Measurements from ENCODE around the gene TMC1. TPM values are rescaled to one million over a fixed set of nuclear protein-coding genes. Genes with fewer than 3 reads are reported as not detected.
"Not testable (repeated sequence)": the region's sequence is repeated elsewhere in the genome, so short reads cannot be mapped to it uniquely, and the experiment has no call there.

Gene TMC1
- total RNA-seq, 1 donor from 2014 or later: not detected

DNA sequence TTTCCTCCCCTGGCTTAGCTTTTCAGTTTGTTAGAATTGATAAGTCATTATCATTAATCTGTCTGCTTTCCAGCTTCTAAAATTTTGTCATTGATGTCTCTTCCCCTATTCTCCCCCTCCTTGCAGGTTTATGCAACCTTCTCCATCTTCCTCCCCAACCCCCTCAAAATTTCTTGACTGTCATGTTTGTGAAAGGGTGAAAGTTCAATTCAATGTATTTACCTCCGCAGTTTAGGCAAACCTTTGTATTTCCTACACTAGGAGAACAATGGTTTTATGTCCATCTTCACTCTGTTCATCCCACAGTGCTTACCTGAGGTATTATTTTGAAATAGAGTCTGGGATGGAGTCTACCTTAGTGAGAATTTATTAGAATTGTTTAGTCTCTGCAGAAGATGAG lies 313.6 kb downstream of the TMC1 start:
- intact Hi-C loops (cut with DNase I): no loop called here
- DNase-seq (no peak), ATAC-seq (no peak)
- Histone ChIP-seq H3K4me1 (no peaks in the 10 kb centered on the region), H3K27ac (no peak overlapping the region), H3K4me3 (no peak overlapping the region), H3K9me3 (no peaks in the 10 kb centered on the region), H3K27me3 (no peaks in the 10 kb centered on the region), H3K36me3 (no peaks in the 10 kb centered on the region)
- TF ChIP-seq, protein P1, sequence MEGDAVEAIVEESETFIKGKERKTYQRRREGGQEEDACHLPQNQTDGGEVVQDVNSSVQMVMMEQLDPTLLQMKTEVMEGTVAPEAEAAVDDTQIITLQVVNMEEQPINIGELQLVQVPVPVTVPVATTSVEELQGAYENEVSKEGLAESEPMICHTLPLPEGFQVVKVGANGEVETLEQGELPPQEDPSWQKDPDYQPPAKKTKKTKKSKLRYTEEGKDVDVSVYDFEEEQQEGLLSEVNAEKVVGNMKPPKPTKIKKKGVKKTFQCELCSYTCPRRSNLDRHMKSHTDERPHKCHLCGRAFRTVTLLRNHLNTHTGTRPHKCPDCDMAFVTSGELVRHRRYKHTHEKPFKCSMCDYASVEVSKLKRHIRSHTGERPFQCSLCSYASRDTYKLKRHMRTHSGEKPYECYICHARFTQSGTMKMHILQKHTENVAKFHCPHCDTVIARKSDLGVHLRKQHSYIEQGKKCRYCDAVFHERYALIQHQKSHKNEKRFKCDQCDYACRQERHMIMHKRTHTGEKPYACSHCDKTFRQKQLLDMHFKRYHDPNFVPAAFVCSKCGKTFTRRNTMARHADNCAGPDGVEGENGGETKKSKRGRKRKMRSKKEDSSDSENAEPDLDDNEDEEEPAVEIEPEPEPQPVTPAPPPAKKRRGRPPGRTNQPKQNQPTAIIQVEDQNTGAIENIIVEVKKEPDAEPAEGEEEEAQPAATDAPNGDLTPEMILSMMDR (IDR thresholded peaks at IDR 0.05): no peak

DNA sequence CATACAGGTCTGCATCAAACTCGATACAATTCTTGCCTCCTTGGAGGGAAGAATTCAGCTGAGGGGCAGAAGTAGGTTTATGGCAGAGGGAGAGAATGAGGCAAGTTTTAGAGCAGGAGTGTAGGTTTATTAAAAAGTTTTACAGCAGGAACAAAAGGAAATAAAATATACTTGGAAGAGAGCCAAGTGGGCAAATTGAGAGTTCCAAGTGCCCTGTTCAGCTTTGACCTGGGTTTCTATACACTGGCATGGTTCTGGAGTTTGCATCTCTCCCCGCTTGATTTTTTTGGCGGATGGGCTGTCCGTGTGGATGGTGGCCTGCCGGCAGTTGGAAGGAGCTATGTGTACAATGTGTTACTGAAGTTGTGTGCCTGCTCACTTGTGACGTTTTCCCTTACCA lies 315.4 kb downstream of the TMC1 start:
- DNase-seq: no peak
- Histone ChIP-seq H3K4me3 (no peak overlapping the region), H3K4me1 (no peaks in the 10 kb centered on the region), H3K27me3 (no peaks in the 10 kb centered on the region), H3K36me3 (no peaks in the 10 kb centered on the region), H3K27ac (no peak overlapping the region), H3K9me3 (no peaks in the 10 kb centered on the region)
- TF ChIP-seq, protein P1 (IDR thresholded peaks at IDR 0.05): no peak
- intact Hi-C loops (cut with DNase I): no loop called here
- no peak for ATAC-seq

DNA sequence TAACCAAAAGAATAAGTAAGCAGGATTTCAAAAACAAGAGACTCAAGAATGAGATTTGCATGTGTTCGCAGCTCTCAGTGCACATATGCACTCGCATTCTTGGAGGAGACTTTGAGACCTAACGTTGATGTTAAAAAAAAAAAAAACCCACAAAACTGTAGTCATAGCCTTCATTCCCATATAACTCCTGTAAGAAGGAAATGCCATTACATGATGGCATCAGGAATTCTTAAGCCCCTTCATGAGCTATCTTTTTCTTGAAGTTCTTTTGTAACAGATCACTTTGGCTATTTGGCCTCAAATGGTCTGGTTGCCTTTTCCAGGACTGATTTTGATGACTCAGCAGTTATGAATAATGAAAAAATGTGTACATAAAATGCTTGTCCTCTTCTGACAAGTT lies 317.7 kb downstream of the TMC1 start:
- TF ChIP-seq, protein P1 (IDR thresholded peaks at IDR 0.05): no peak
- Histone ChIP-seq H3K27me3 (no peaks in the 10 kb centered on the region), H3K36me3 (no peaks in the 10 kb centered on the region), H3K27ac (no peak overlapping the region), H3K9me3 (no peaks in the 10 kb centered on the region), H3K4me3 (no peak overlapping the region), H3K4me1 (no peaks in the 10 kb centered on the region)
- ATAC-seq: no peak
- DNase-seq: no peak
- intact Hi-C loops (cut with DNase I): no loop called here

DNA sequence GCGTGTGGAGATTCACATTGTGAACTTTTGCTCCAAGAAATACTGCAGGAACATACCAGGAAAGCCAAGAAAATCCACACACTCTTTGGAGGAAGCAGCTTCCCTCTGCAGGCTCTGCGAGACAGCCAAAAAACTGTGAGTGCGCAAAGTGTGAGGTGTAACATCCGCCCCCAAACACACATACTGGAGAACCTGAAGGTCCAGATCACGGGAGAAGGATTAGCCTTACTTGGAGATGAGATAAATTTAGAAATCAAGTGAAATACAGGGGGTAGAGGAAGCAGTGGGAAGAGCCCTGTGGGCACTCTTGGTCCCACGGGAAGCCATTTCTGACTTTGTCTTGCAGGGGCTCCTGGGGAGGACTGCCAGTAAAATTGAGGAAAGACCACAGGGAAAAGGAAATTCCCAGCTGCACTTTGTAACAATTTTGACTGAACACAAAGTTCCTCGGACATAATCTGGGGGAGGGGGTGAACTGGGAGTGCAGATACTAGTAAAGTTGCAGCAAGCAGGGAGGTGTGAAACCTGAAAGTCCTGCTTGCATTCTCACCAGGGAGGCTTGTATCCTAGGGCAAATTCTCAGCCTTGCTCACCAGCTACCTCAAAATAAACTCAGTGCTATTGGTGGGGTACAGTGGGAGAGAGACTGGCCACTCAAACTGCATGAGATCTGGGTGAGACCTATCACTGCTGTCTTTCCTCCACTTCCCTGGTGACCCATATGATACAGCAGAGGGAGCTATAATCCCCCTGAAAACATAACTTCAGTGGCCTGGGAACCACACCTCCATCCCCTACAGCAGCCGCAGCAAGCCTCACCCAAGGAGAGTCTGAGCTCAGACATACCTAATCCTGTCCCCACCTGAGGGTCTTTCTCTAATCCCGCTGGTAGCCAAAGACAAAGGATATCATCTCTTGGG lies 322.4 kb downstream of the TMC1 start:
- Histone ChIP-seq H3K27me3 (no peaks in the 10 kb centered on the region), H3K9me3 (no peaks in the 10 kb centered on the region), H3K4me3 (no peak overlapping the region), H3K4me1 (no peaks in the 10 kb centered on the region), H3K27ac (no peak overlapping the region), H3K36me3 (no peaks in the 10 kb centered on the region)
- no peak for ATAC-seq
- no peak for DNase-seq
- intact Hi-C loops (cut with DNase I): no loop called here
- TF ChIP-seq, protein P1 (IDR thresholded peaks at IDR 0.05): no peak

DNA sequence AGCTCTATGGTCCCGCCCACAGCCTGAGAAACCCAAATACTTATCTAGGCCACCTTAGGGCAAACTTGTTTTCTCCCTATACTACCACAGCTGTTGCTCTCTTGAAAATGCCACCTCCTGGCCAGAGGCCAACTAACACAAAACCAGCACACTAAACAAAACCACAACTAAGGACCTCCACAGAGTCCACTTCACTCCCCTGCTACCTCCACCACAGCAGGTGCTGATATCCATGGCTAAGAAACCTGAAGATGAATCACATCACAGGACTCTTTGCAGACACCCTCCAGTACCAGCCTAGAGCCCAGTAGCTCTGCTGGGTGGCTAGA lies 323.0 kb downstream of the TMC1 start:
- no peak for DNase-seq
- Histone ChIP-seq H3K4me1 (no peaks in the 10 kb centered on the region), H3K27me3 (no peaks in the 10 kb centered on the region), H3K9me3 (no peaks in the 10 kb centered on the region), H3K27ac (no peak overlapping the region), H3K36me3 (no peaks in the 10 kb centered on the region), H3K4me3 (no peak overlapping the region)
- intact Hi-C loops (cut with DNase I): no loop called here
- TF ChIP-seq, protein P1 (IDR thresholded peaks at IDR 0.05): no peak
- ATAC-seq: no peak

DNA sequence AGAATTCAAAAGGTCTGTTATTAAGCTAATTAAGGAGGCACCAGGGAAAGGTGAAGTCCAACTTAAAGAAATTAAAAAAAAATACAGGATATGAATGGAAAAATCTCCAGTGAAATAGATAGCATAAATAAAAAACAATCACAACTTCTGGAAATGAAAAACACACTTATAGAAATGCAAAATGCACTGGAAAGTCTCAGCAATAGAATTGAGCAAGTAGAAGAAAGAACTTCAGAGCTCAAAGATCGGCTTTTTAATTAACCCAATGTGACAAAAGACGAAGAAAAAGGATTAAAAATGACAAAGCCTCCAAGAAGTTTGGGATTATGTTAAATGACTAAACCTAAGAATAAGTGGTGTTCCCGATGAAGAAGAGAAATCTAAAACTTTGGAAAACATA lies 323.6 kb downstream of the TMC1 start:
- H3K27me3 ChIP-seq; H3K4me1 ChIP-seq; DNase-seq; ATAC-seq; H3K27ac ChIP-seq; H3K9me3 ChIP-seq; intact Hi-C loops (cut with DNase I); H3K4me3 ChIP-seq; H3K36me3 ChIP-seq: not testable (repeated sequence)

DNA sequence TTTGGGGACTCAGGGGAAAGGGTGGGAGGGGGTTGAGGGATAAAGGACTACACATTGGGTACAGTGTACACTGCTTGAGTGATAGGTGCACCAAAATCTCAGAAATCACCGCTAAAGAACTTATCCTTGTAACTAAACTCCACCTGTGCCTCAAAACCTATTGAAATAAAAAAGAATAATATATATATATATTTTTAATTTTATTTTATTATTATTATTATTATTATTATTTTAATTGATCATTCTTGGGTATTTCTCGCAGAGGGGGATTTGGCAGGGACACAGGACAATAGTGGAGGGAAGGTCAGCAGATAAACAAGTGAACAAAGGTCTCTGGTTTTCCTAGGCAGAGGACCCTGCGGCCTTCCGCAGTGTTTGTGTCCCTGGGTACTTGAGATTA lies 328.8 kb downstream of the TMC1 start:
- H3K9me3 ChIP-seq, H3K27me3 ChIP-seq, ATAC-seq, DNase-seq, H3K4me1 ChIP-seq, H3K27ac ChIP-seq, H3K36me3 ChIP-seq, H3K4me3 ChIP-seq: not testable (repeated sequence)
- intact Hi-C loops (cut with DNase I): loop anchor here (10.0 kb wide), 1 partner anchor 235 kb away; no protein-coding TSS in a partner anchor
